Effector memory CD4-positive, alpha-beta T cell (primary cell): ENCODE data around the gene HLF.
A peak's percentile ranks its signal among the peaks of the same experiment; 100 is the strongest.

Source experiments
- DNase-seq, 3 donors: peaks; one replicate each; pipeline ENCODE4 v3.0.0-alpha.2; 2020
- H3K27ac ChIP-seq: 2 replicates; pipeline ENCODE4 v1.7.0; 2013; ENCODE audit warnings: mild to moderate bottlenecking, low read length, moderate library complexity; ENCODE audit not compliant: insufficient read depth, poor library complexity, severe bottlenecking
- H3K27me3 ChIP-seq: replicated peaks from 2 replicates; pipeline ENCODE4 v1.7.0; 2013; ENCODE audit warnings: mild to moderate bottlenecking, low read length; ENCODE audit not compliant: insufficient read depth, control insufficient read depth, poor library complexity, severe bottlenecking
- H3K36me3 ChIP-seq: 2 replicates; pipeline ENCODE4 v1.7.0; 2013; ENCODE audit warnings: mild to moderate bottlenecking, low read length, moderate library complexity; ENCODE audit not compliant: control insufficient read depth, insufficient read depth
- H3K4me1 ChIP-seq: 2 replicates; pipeline ENCODE4 v1.7.0; 2013; ENCODE audit warnings: low read length, mild to moderate bottlenecking; ENCODE audit not compliant: control insufficient read depth, insufficient read depth, poor library complexity, severe bottlenecking
- H3K4me3 ChIP-seq: 2 replicates; pipeline ENCODE4 v1.7.0; 2013; ENCODE audit warnings: low read length, low read depth, mild to moderate bottlenecking; ENCODE audit not compliant: insufficient read depth, poor library complexity, severe bottlenecking
- H3K9me3 ChIP-seq: 2 replicates; pipeline ENCODE4 v1.7.0; 2013; ENCODE audit warnings: mild to moderate bottlenecking, low read length, moderate library complexity; ENCODE audit not compliant: control insufficient read depth

The HLF gene

GRCh38 chr17:55266051-55266957 is 1.5 kb downstream of the HLF start:
- Histone ChIP-seq H3K27me3 (no peaks in the 10 kb centered on the region), H3K4me3 (peak overlapping the region; percentile 60), H3K27ac (peak overlapping the region; percentile 60), H3K4me1 (peaks cover 21% of the 10 kb centered on the region), H3K9me3 (no peaks in the 10 kb centered on the region), H3K36me3 (no peaks in the 10 kb centered on the region)
- DNase-seq, result peak in 2 of 3 donors; percentile 2 to 8

- no peaks in the 10 kb centered on the region for H3K9me3 ChIP-seq
- H3K4me1 ChIP-seq, result peaks cover 21% of the 10 kb centered on the region
- H3K36me3 ChIP-seq, result no peaks in the 10 kb centered on the region
- H3K27me3 ChIP-seq, result no peaks in the 10 kb centered on the region
- H3K27ac ChIP-seq, result no peak overlapping the region
- DNase-seq, result no peak
- H3K4me3 ChIP-seq, result no peak overlapping the region
Observed at GRCh38 chr17:55266958-55267688, 2.4 kb downstream of the HLF start.

GRCh38 chr17:55267777-55268648 is 3.3 kb downstream of the HLF start:
- H3K27ac ChIP-seq, result no peak overlapping the region
- H3K27me3 ChIP-seq, result no peaks in the 10 kb centered on the region
- DNase-seq, result no peak
- H3K36me3 ChIP-seq, result no peaks in the 10 kb centered on the region
- peaks cover 21% of the 10 kb centered on the region for H3K4me1 ChIP-seq
- no peak overlapping the region for H3K4me3 ChIP-seq
- H3K9me3 ChIP-seq, result no peaks in the 10 kb centered on the region

GRCh38 chr17:55268649-55269480 is 4.1 kb downstream of the HLF start:
- Histone ChIP-seq H3K27me3 (no peaks in the 10 kb centered on the region), H3K4me1 (peaks cover 15% of the 10 kb centered on the region), H3K4me3 (no peak overlapping the region), H3K27ac (no peak overlapping the region), H3K36me3 (no peaks in the 10 kb centered on the region), H3K9me3 (no peaks in the 10 kb centered on the region)
- DNase-seq, result no peak

- Histone ChIP-seq H3K36me3 (no peaks in the 10 kb centered on the region), H3K4me1 (peaks cover 7% of the 10 kb centered on the region), H3K4me3 (no peak overlapping the region), H3K9me3 (no peaks in the 10 kb centered on the region), H3K27ac (no peak overlapping the region), H3K27me3 (no peaks in the 10 kb centered on the region)
- no peak for DNase-seq
Observed at GRCh38 chr17:55269894-55270293, 5.1 kb downstream of the HLF start.

GRCh38 chr17:55271223-55271571 is 6.4 kb downstream of the HLF start:
- Histone ChIP-seq H3K4me1 (peaks cover 2% of the 10 kb centered on the region), H3K4me3 (no peak overlapping the region), H3K9me3 (no peaks in the 10 kb centered on the region), H3K36me3 (no peaks in the 10 kb centered on the region), H3K27me3 (no peaks in the 10 kb centered on the region), H3K27ac (no peak overlapping the region)
- no peak for DNase-seq

- H3K4me3 ChIP-seq, result no peak overlapping the region
- no peaks in the 10 kb centered on the region for H3K27me3 ChIP-seq
- no peak overlapping the region for H3K27ac ChIP-seq
- no peaks in the 10 kb centered on the region for H3K4me1 ChIP-seq
- DNase-seq, result no peak
- H3K36me3 ChIP-seq, result no peaks in the 10 kb centered on the region
- no peaks in the 10 kb centered on the region for H3K9me3 ChIP-seq
Observed at GRCh38 chr17:55271958-55272710, 7.4 kb downstream of the HLF start.

- Histone ChIP-seq H3K27me3 (no peaks in the 10 kb centered on the region), H3K36me3 (no peaks in the 10 kb centered on the region), H3K4me3 (no peak overlapping the region), H3K27ac (no peak overlapping the region), H3K4me1 (no peaks in the 10 kb centered on the region), H3K9me3 (no peaks in the 10 kb centered on the region)
- no peak for DNase-seq
Observed at GRCh38 chr17:55272711-55273578, 8.2 kb downstream of the HLF start.
